HG03575 (cell line): ENCODE measurements around the gene BTLA.
"Not testable (repeated sequence)": the region's sequence is repeated elsewhere in the genome, so short reads cannot be mapped to it uniquely, and the experiment has no call there.

Experiments
- ATAC-seq: cut with Tn5 transposase; IDR thresholded peaks from one replicate; pipeline ENCODE4 v1.9.1; 2021; ENCODE audit not compliant: unreplicated experiment, insufficient number of reproducible peaks, low FRiP score; ENCODE audit errors: extremely low read depth

BTLA gene

DNA sequence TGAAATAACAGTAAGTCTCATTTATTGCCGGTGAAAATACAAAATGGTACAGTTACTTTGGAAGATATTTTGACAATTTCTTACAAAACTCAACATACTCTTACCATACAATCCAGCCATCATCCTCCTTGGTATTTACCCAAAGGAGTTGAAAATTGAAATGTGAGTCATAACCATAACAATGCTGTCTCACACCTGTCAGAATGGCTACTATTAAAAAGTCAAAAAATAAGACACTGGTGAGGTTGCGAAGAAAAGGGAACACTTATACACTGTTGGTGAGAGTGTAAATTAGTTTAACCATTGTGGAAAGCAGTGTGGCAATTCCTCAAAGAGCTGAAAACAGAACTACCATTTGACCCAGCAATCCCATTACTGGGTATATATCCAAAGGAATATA lies 37.5 kb downstream of the BTLA start:
- ATAC-seq: not testable (repeated sequence)

DNA sequence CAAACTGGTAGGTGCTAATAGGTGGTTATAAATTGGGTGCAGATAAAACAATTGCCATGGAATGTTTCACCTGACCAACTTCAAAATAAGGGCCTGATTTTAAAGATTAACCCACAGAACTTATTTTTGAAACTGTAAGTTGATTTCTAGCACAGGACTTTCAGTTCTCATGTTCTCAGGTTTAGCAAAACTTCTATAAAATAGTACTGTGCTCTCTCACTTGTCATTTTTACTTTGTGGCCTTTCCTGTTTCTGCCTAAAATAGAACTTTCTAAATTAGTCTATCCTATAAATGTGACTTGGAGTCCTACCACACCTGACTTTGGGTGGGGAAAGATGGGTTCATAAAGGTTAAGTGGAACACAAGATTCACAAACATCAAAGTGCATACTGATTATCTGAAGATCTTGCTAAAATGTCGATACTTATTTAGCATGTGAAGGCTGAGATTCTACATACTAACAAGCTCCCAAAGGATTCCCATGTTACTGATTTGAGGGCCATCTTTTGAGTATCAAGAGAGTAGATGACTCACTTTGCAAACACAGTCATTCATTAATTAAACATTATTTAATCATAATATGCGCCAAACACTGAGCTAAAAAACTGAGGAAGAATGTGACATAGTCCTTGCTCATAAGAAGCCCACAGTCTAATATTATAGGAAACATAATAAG lies 38.6 kb downstream of the BTLA start:
- ATAC-seq: peak; percentile 36

DNA sequence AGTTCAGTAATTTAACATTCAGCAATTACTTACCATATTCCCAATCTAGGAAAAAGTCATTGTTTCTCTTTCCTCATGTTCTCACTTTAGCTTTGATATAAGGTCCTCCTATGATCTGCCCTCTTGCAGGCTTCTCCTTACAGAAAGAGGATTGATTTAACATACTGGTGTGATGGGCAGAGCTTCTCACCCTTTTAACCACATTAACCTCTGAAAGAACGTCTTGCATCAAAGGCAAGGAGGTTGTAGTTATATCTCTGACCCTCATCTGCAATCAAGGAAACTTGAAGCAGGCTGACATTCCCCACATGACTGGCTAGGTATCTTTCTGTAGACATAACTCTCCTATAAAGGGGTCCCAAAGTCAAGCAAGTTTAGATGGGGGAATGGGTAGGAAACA lies 39.5 kb downstream of the BTLA start:
- peak; percentile 21 for ATAC-seq

DNA sequence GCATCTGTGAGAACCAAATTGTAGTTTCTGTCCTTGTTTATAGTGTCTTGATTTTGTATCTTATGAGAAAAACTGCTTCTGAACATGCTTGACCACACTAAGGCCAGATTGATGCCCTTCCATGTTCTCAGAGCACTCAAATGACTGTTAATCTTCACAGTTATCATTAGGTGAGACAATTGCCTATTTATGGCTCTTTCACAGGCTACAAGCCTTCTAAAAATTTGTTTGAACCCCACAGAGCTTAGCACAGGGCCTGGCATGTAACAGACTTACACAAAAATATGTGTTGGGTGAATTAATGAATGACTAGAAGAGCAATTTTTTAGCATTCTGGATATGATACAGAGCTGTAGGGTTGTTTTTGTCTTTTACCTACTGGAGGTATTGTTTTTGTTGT lies 43.1 kb downstream of the BTLA start:
- ATAC-seq: no peak

DNA sequence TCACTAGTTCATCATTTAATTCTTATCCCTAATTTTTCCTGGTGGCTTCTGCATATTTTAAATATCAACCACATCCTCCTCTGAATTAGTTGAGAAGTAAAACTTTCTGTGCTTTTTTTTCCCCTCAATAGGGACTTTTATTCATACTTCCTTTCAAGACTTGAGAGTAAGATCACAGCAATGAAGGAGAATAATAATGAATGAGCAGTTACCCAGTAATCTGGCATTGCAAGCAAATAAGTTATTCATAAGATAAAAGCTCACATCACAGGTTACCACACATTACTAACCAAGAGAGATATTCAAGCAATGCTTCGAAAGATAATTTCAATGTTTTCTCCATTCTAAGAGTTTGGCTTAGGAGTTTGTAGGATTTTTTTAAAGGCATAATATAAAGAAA lies 50.3 kb downstream of the BTLA start:
- ATAC-seq: no peak

DNA sequence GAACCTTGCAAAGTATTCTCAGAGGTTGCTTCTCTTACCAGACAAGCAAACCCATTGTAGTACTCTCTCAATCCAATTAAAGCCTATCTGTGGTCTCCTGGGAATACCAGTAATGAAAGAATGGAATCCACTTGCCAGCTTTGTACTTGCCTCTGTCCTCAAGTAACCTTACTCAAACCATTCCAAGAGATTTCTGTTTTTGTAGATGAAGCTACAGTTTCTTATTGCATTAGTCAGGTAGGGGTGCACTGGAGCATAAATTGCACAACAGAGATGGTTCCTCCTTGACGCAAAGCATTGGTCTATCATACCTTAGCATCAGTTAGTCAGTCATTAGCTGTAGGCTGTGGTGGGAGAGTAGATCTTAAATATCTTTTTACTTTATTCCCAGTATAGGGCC lies 52.9 kb downstream of the BTLA start:
- ATAC-seq: no peak

DNA sequence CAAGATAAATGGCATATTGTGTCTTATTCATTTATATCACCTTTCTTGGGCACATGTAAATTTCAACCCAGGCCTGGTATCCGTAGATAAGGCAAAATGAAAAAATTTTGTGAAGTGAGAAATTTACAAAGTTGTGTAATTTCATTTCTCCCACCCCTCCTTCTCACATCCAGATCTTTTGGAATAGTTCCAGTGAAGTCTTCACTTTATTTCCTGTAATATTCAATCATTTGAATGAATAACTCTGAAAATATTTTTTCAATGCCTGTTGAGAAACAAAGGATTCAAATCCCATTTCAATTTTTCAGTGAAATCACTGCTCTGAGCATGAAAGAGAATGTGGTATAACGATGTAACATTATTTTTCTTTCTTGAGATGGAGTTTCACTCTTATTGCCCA lies 53.4 kb downstream of the BTLA start:
- ATAC-seq: no peak

DNA sequence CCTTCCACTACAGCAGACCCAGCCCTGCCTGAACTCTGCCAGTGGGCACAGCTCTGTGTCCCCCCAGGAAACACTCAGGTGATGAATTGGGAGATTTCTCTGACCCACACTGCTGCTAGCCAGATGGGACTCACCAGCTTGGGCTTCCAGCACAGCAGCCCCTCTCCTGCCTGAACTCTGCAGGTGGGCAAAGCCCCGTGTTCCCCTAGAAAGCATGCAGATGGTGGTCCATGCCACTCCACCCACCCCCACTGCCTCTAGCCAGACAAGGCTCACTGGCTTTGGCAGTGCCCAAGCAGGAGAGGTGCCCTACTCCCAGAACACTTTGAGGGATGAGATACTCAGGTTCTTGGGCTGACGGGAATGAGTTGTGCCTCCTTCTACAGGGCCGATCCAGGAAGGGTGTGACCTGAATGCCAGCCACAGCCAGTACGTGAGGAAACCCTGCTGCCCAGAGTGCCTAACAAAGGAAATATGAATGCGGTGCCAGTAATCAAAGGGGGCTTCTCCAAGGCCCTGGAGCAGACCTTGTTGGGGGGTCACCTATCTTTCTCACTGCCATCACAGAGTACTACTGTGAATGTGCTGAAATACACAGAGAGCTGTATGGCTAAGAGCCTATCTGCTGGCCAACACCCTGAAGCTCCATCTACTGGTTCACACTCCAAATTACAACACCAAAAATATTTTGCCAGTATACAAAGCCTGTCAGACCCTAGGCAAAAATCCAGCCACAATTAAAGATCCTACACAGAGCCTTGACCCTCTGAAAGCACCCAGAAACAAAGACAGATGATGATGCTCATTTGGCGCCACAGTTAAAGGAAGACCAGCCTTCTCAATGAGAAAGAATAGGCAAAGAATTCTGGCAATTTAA lies 61.9 kb downstream of the BTLA start:
- ATAC-seq: no peak

DNA sequence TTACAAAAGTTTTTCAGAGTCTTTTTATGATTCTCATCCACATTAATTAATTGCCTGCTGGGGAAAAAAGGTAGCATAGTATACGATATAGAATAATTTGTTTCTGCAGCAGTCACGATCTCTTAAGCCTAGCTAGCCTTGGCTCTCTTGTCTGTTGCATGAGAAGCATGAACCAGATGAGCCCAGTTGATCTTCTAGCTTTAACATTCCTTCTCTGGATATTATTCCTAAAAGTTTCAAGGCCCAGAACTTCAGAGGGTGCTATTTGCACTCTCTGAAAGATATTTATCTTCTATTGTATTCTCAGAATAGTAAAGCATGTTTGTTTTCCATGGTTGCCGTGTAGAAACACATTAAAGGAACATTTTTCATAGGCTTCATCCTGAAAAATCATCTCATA lies 69.3 kb downstream of the BTLA start:
- ATAC-seq: no peak

DNA sequence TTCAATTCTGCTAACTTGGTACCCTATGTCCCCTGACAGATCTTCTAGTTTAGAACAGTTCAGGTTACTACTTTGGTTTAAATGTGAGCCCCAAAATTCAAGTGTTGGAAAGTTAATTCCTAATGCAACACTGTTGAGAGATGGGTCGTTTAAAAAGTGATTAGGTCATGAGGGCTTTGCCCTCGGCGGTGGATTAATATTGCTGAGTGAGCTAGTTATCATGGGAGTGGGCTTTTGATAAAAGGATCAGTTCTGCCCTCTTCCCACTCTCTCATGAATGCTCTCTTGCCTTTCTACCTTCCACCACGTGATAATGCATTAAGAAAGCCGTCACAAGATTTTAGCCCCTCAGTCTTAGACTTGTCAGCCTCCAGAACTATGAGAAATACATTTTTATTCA lies 72.1 kb downstream of the BTLA start:
- ATAC-seq: no peak

DNA sequence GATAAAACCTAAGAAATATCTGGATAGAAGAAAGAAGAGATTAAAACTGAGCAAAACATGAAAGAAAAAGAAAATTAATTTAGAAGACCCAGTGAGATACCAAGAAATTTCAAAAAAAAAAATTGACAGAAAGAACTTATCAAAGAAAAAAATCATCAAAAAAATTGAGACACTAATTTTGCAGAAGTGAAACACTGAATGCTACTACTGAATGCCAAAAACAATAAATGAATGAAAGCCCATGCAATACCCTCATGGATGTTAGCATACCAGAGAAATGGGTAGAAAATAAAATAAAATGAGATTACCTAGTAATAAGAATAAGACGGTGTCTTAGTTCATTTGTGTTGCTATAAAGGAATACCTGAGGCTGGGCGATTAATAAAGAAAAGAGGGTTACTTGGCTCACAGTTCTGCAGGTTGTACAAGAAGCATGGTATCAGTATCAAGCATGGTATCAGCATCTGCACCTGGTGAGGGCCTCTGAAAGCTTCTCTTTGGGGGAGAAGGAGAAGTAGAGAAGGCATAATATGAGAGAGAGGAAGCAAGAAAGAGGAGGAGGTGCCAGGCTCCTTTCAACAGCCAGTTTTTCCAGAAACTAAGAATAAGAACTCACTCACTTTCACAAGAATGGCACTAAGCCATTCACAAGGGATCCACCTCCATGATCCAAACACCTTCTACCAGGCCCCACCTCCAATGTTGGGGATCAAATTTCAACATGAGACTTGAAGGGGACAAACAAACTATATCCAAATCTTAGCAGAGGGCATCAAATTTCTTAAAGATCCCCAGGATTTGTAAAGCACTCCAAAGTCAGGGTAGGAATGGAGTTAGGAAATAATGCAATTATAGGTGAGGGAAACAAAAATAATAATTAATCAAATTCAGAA lies 73.2 kb downstream of the BTLA start:
- ATAC-seq: no peak

DNA sequence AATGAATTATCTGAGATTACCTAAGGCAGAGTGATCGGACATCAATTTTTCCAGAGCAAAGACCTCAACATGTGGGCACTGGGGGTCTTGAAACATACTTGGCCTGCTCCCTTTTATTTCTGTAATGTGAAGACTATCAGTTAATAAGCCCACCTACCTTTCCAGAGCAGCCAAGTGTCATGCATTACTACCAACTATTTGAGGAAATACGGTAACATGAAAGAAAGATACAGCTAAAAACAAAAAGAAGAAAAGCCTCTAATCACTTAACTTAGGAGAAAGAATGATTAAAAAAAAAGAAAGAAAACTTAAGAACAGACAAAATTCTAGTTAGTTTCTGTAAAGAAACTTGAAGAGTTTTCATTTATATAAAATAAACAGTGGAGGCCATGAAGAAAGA lies 73.9 kb downstream of the BTLA start:
- ATAC-seq: no peak

DNA sequence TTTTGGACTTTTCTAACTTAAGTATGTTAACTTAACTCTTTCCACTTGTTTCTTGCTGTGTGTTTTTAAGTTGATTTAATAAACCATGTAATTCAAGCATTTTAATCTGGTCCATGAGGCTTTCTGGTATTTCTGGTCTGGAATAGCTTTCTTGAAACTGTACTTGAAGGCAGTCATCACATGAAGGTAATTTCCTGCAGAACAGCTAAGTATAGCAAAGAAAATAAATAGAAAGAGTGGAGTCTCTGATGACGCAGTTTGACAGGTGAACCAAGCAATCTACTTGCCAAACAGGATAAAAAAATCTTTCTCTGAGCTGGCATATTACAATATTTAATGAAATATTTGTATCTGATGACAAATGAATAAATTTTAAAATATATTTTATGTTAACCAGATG lies 74.9 kb downstream of the BTLA start:
- no peak for ATAC-seq

DNA sequence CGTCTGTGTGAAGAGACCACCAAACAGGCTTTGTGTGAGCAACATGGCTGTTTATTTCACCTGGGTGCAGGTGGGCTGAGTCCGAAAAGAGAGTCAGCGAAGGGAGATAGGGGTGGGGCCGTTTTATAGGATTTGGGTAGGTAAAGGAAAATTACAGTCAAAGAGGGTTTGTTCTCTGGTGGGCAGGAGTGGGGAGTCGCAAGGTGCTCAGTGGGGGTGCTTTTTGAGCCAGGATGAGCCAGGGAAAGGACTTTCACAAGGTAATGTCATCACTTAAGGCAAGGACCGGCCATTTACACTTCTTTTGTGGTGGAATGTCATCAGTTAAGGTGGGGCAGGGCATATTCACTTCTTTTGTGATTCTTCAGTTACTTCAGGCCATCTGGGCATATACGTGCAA lies 76.4 kb downstream of the BTLA start:
- not testable (repeated sequence) for ATAC-seq

DNA sequence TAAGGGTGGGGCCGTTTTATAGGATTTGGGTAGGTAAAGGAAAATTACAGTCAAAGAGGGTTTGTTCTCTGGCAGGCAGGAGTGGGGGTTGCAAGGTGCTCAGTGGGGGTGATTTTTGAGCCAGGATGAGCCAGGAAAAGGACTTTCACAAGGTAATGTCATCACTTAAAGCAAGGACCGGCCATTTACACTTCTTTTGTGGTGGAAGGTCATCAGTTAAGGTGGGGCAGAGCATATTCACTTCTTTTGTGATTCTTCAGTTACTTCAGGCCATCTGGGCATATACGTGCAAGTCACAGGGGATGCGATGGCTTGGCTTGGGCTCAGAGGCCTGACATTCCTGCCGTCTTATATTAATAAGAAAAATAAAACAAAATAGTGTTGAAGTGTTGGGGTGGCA lies 80.7 kb downstream of the BTLA start:
- ATAC-seq: not testable (repeated sequence)

DNA sequence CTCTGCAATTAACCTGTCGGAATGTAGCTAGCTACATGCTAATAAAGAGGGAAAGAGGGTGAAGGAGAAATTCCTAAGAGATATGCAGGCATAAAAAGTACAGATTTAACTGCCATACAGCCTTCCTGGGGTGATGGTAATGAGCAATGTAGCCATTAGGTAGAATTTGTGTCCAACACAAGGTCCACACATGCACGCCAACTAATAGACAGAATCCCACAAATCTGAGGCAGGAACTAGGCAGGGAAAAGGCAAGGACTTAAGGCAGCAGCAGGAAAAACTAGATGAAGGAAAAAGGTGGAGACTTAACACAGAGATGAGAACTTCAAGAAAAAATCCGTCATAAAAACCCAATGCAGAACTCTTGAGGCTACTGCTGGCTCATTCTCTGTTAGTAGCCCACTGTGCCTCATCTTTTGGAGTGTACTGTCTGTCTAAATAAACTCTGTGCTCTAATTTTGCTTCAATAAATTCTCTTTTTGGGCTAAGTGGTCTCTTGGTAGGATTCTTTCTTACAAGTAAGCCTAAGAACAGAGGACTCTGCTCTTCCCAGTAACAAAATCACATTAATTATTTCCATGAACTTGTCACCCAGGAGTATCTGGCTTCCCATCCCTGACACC lies 81.5 kb downstream of the BTLA start:
- no peak for ATAC-seq

DNA sequence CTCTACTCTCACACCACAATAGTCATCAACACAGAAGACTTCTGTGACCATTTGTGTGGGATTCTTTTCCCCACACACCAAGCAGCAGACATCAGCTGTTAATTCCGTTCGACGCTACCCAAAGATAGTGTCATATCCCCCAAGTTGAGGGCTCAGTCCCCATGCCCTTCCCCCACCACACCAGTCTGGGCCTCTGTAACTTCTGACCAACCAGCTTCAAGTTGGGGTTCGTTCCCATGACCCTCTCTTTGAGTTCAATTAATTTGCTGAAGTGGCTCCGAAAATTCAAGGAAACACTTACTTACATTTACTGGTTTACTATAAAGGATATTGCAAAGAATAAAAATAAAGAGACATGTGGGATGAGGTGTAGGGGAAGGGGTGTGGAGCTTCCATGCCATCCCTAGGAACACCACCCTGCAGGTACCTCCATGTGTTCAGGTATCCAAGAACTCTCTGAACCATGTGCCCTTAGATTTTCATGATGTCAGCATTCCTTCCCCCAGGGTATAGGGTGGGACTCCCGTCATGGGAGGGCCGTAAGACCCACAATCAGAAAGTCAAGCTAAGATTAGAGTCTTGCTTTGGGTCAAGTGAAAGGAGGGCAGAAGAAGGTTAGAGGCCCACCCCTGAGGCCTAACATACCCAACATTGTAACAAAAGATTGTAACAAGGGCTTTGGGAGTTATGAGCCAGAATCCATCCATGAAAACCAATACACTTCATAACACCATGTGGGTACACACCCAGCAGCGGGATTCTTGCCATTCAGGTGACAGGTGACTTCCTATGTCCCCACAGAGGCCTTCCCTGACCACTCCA lies 82.7 kb downstream of the BTLA start:
- no peak for ATAC-seq

DNA sequence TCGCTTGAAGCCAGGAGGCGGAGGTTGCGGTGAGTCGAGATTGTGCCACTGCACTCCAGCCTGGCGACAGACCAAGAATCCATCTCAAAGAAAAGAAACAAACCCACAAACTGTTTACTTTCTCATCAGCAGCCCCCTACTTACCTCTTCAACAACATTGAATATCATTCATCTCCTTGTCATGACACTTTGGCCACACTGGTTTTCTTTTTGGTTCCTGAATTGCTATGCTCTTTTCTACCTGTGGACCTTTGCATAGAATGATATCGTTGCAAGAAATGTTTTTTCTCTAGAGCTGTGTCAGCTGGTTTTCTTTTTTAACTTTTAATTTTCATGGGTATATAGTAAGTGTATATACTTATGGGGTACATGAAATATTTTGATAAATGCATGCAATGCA lies 83.9 kb downstream of the BTLA start:
- no peak for ATAC-seq
